Fibroblast of pulmonary artery (primary cell): ENCODE measurements around the gene NTSR2.

Experiments used
- DNase-seq: peaks from one replicate; pipeline ENCODE4 v3.0.0-alpha.2; 2010; ENCODE audit warnings: low read depth
- H3K4me3 ChIP-seq: replicated peaks from 2 replicates; pipeline ENCODE4 v1.5.1; 2011; ENCODE audit warnings: low read depth, mild to moderate bottlenecking, control low read depth, low read length, moderate library complexity
- TF ChIP-seq, protein P1 (sequence below): IDR thresholded peaks from 2 replicates; pipeline ENCODE4 v1.5.1; 2011; ENCODE audit warnings: mild to moderate bottlenecking, control low read depth, low read length, inconsistent platforms; ENCODE audit errors: missing control alignments

Gene NTSR2

DNA sequence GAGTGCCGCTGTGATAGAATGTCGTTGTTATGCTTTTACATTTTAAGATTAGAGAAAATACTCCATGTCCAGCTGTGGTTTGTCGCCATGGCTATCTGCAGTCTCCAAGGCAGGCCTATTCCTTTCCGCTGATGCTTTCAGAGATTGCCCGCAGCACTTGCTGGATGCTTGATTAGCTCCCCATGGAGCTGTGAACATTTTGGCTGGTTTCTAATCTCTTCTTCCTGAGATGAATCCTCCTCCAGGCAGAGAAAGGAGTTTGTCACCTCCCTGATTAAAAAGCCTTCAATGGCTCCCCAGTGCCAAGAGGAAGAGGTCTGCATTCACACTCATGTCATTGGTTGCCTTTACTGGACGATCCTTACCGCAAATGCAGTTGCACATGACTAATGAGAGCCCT lies 43.8 kb upstream of the NTSR2 start:
- TF ChIP-seq, protein P1, sequence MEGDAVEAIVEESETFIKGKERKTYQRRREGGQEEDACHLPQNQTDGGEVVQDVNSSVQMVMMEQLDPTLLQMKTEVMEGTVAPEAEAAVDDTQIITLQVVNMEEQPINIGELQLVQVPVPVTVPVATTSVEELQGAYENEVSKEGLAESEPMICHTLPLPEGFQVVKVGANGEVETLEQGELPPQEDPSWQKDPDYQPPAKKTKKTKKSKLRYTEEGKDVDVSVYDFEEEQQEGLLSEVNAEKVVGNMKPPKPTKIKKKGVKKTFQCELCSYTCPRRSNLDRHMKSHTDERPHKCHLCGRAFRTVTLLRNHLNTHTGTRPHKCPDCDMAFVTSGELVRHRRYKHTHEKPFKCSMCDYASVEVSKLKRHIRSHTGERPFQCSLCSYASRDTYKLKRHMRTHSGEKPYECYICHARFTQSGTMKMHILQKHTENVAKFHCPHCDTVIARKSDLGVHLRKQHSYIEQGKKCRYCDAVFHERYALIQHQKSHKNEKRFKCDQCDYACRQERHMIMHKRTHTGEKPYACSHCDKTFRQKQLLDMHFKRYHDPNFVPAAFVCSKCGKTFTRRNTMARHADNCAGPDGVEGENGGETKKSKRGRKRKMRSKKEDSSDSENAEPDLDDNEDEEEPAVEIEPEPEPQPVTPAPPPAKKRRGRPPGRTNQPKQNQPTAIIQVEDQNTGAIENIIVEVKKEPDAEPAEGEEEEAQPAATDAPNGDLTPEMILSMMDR = no peak
- no peak overlapping the region for H3K4me3 ChIP-seq
- DNase-seq = no peak

DNA sequence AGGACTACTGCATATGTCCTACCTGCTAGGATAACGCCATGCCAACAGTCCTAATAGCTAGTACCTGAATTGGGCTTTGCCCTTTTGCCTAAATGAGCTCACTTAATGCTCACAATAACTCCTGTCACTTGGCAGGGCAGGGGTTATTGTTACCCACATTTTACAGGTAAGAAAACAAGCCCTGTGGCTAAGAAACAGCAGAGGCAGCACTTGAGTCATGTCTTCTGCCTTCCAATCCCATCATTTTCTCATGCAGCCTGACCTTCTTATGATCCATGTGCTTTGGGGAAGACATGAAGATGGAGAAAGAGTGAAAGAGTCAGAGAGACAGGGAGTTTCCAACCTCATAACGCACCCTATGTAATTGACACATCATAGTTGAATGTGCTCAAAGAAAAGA lies 42.9 kb upstream of the NTSR2 start:
- TF ChIP-seq, protein P1 = no peak
- H3K4me3 ChIP-seq = no peak overlapping the region
- DNase-seq = no peak

DNA sequence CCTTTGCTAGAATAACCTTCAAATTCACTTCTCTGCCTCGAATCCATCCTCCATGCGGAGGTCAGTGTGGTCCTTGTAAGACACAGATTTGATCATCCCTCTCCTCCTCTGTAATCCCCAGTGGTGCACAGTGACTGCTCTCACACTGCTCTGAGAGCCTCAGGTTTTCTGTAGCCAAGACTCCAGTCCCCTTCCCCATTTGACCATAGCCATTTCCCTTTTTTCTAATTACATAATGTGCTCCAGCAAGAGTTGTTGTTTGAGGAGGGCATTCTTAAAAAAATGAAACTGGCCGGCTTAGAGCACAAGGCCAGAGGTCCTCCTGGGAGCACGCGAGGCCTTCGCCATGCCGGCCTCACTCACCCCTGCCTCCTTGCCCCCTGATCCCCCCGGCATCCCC lies 41.8 kb upstream of the NTSR2 start:
- DNase-seq = no peak
- H3K4me3 ChIP-seq = no peak overlapping the region
- TF ChIP-seq, protein P1 = no peak

DNA sequence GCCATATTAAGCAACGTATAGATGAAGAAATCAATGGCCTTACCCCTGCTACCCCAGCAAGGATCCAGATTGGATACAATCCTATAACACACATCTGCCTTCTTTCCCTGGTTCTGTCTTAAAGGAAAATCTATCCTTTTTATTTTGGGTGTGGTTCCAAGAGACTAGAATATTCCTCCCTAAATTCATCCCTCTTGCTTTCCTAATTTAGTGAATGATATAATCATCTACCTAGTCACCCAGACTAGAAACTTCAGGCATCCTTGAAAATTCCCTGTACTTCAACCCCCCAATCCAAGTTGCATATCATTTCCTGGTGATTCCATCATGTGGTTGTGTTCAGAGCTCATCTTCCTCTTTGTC lies 41.3 kb upstream of the NTSR2 start:
- TF ChIP-seq, protein P1 = no peak
- no peak overlapping the region for H3K4me3 ChIP-seq
- no peak for DNase-seq

DNA sequence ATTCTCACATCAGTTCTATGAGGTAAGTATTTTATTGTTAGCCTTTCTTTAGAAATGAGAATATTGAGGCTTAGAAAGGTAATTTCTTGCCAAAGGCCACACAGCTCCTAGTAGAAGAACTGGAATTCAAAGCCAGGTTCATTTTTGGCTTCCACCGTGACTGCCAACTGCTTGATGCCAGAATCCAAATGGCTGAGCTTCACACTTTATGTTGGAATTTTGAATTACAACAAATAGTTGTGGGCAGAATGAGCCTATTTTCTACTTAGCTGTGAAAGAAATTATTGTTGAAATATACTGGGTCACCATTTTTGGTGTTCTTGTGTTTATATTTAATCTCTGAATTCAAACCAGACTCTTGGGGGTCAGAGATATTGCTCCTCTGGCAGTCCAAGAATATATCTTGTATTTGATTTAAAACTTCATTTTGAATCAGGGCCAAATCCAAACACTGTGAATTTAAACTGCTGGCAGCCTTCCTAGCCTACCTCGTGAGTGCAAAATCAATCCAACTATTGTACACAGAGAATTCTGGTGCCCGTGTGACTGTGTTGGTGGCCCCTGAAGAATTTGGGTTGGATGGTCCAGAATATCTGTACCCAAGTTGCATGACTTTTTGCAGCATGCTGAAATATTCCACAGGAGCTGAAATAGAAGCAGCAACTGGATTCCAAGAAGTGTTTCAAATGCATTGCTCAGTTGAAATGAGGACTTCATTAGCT lies 40.8 kb upstream of the NTSR2 start:
- DNase-seq = peak; percentile 31

DNA sequence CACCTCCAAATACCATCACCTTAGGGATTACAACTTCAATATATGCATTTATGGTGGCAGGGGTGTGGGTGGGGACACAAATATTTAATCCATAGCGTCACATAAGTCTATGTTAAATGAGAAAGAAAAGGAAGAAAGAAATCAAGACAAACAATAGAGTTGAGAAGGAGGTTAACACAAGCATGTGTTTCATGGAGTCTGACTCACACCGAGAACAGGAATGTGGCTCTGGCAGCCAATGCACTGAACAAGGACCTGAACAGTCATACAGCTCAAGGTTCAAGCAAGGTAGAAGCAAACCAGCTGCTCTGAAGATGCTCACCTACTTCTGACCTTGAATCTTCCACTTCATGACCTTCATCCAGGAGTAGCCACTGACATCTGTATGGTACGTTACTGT lies 40.2 kb upstream of the NTSR2 start:
- TF ChIP-seq, protein P1 = no peak
- no peak overlapping the region for H3K4me3 ChIP-seq
- DNase-seq = peak; percentile 87

More for the DNA sequence above, 40.8 kb upstream of the NTSR2 start:
- TF ChIP-seq, protein P1 = no peak
- no peak overlapping the region for H3K4me3 ChIP-seq

DNA sequence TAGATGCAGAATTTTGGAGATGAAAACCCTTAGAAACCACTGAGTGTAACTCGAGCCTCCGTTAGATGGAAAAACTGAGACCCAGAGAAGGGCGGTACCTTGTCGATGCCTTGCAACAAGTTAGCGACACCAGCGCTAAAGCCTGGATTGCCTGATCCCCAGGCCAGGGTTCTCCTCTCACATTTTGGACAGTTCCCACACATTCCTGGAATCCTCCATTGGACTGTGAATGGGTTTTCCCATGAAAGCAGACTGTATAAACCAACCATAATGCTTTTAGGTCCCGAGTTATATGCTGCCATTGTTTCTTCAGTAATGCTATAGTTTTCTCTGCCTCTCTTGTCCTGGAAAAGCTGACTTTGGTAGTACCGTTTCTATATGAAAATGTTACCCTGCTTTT lies 39.3 kb upstream of the NTSR2 start:
- TF ChIP-seq, protein P1 = no peak
- H3K4me3 ChIP-seq = no peak overlapping the region
- DNase-seq = no peak
